ENCODE measurements around the gene SLC35F3.
"Not testable (repeated sequence)": the region's sequence is repeated elsewhere in the genome, so short reads cannot be mapped to it uniquely, and the experiment has no call there.

The SLC35F3 gene

GRCh38 chr1:234231893-234232276, 327.4 kb downstream of the SLC35F3 start:
- DNase-seq, result no peak

GRCh38 chr1:234234199-234234598, 329.7 kb downstream of the SLC35F3 start:
- no peak for DNase-seq

- no peak for DNase-seq
These were observed 331.0 kb downstream of the SLC35F3 start for GRCh38 chr1:234235434-234235881.

- no peak for DNase-seq
These were observed 332.9 kb downstream of the SLC35F3 start for GRCh38 chr1:234237393-234237792.

- DNase-seq, result no peak
These were observed 333.6 kb downstream of the SLC35F3 start for GRCh38 chr1:234238060-234238459.

GRCh38 chr1:234239515-234239914, 335.0 kb downstream of the SLC35F3 start:
- no peak for DNase-seq

GRCh38 chr1:234239936-234240335, 335.5 kb downstream of the SLC35F3 start:
- no peak for DNase-seq

- no peak for DNase-seq
These were observed 336.2 kb downstream of the SLC35F3 start for GRCh38 chr1:234240680-234241079.

- no peak for DNase-seq
These were observed 337.5 kb downstream of the SLC35F3 start for GRCh38 chr1:234241941-234242490.

- DNase-seq, result no peak
These were observed 339.2 kb downstream of the SLC35F3 start for GRCh38 chr1:234243521-234244260.

- no peak for DNase-seq
These were observed 340.0 kb downstream of the SLC35F3 start for GRCh38 chr1:234244482-234244881.

GRCh38 chr1:234246638-234247116, 342.2 kb downstream of the SLC35F3 start:
- no peak for DNase-seq

GRCh38 chr1:234247746-234248145, 343.3 kb downstream of the SLC35F3 start:
- DNase-seq, result not testable (repeated sequence)

GRCh38 chr1:234250747-234251146, 346.3 kb downstream of the SLC35F3 start:
- DNase-seq, result no peak

- DNase-seq, result no peak
These were observed 349.3 kb downstream of the SLC35F3 start for GRCh38 chr1:234253732-234254131.

GRCh38 chr1:234256359-234256758, 351.9 kb downstream of the SLC35F3 start:
- no peak for DNase-seq

GRCh38 chr1:234258071-234258470, 353.6 kb downstream of the SLC35F3 start:
- DNase-seq, result no peak

- no peak for DNase-seq
These were observed 356.1 kb downstream of the SLC35F3 start for GRCh38 chr1:234260578-234260977.

GRCh38 chr1:234261545-234261944, 357.1 kb downstream of the SLC35F3 start:
- DNase-seq, result no peak

GRCh38 chr1:234262007-234262753, 357.7 kb downstream of the SLC35F3 start:
- no peak for DNase-seq

- no peak for DNase-seq
These were observed 358.3 kb downstream of the SLC35F3 start for GRCh38 chr1:234262754-234263105.

GRCh38 chr1:234264832-234265231, 360.4 kb downstream of the SLC35F3 start:
- no peak for DNase-seq

- no peak for DNase-seq
These were observed 360.8 kb downstream of the SLC35F3 start for GRCh38 chr1:234265321-234265720.

- DNase-seq, result no peak
These were observed 361.4 kb downstream of the SLC35F3 start for GRCh38 chr1:234265861-234266260.
